Endothelial cell of umbilical vein (primary cell): ENCODE results near the gene PPP2R2C. TPM values are rescaled to one million over a fixed set of nuclear protein-coding genes. Genes with fewer than 3 reads are reported as not detected.

ENCODE experiments used
- BruUV-seq: library from RNA; stranded (reverse); fragments of 400-500 nt; replicated peaks from 2 replicates; lab custom pipeline; 2021; lab: Mats Ljungman, UMichigan
- CTCF ChIA-PET: fragments of 300-600, 350-600 bp; sonication (Branson Sonifier 250); formaldehyde crosslinking; loops from one replicate; lab custom pipeline; 2021; ENCODE audit warnings: antibody characterized with exemption, inconsistent platforms; lab: Charles Lee
- POLR2A ChIA-PET: fragments of 300-600, 350-600 bp; sonication (Branson Sonifier 250); formaldehyde crosslinking; loops from one replicate; lab custom pipeline; 2021; ENCODE audit warnings: antibody characterized with exemption, inconsistent platforms; lab: Charles Lee
- DNase-seq: peaks from one replicate; pipeline ENCODE4 v3.0.0-alpha.2; 2011; ENCODE audit warnings: low read depth, low spot score
- FAIRE-seq: peaks from 2 replicates; lab custom pipeline; 2011; peaks lifted over from hg19 to GRCh38; lab: Jason Lieb, UNC
- H2AFZ ChIP-seq: 2 replicates; pipeline ENCODE4 v1.6.0; 2012; ENCODE audit warnings: low read depth, low read length, control low read depth, inconsistent platforms
- H3K27ac ChIP-seq: 2 replicates; pipeline ENCODE4 v1.5.1; 2011; ENCODE audit warnings: low read depth, mild to moderate bottlenecking, control low read depth, low read length, moderate library complexity; ENCODE audit not compliant: insufficient read depth
- H3K27me3 ChIP-seq, 2 experiments: 2 replicates each; pipeline versions ENCODE4 v1.6.0 to v1.6.1; 2011; ENCODE audit warnings: low read length in 2 of 2, mixed read lengths in 1 of 2; ENCODE audit not compliant: control insufficient read depth in 2 of 2, insufficient read depth in 2 of 2
- H3K36me3 ChIP-seq, 2 experiments: 2 replicates in 1 of 2; 3 replicates in 1 of 2; pipeline ENCODE4 v1.5.1; 2011; ENCODE audit warnings: low read length in 2 of 2, mild to moderate bottlenecking in 1 of 2, moderate library complexity in 1 of 2; ENCODE audit not compliant: control insufficient read depth in 2 of 2, insufficient read depth in 2 of 2; ENCODE audit errors: extremely low read depth in 1 of 2
- H3K4me1 ChIP-seq: 3 replicates; pipeline ENCODE4 v1.5.1; 2011; ENCODE audit warnings: mild to moderate bottlenecking, low read length; ENCODE audit not compliant: control insufficient read depth, insufficient read depth; ENCODE audit errors: extremely low read depth
- H3K4me2 ChIP-seq: 2 replicates; pipeline ENCODE4 v1.6.1; 2011; ENCODE audit warnings: low read length, control low read depth, mixed read lengths; ENCODE audit not compliant: insufficient read depth
- H3K4me3 ChIP-seq, 3 experiments: fragments of 200-600 bp in 1 of 3; sonication (generic), shearing (Covaris generic) in 1 of 3; replicated peaks in 1 of 3; 2 replicates each; pipeline ENCODE4 v1.5.1; 2011 to 2016; ENCODE audit warnings: control low read depth in 3 of 3, low read length in 3 of 3, mild to moderate bottlenecking in 2 of 3, inconsistent platforms in 1 of 3, low read depth in 1 of 3, moderate library complexity in 1 of 3; ENCODE audit not compliant: insufficient read depth in 1 of 3
- H3K79me2 ChIP-seq: 2 replicates; pipeline ENCODE4 v1.6.0; 2012; ENCODE audit warnings: low read length, inconsistent platforms; ENCODE audit not compliant: control insufficient read depth, insufficient read depth
- H3K9ac ChIP-seq: replicated peaks from 2 replicates; pipeline ENCODE3; 2011; ENCODE audit warnings: low read length, control low read depth; ENCODE audit not compliant: insufficient read depth; ENCODE audit errors: extremely low read depth
- H3K9me1 ChIP-seq: replicated peaks from 3 replicates; pipeline ENCODE4 v1.6.0; 2011; ENCODE audit warnings: mild to moderate bottlenecking, low read length; ENCODE audit not compliant: control insufficient read depth, insufficient read depth; ENCODE audit errors: extremely low read depth
- H3K9me3 ChIP-seq: replicated peaks from 2 replicates; pipeline ENCODE4 v1.5.1; 2012; ENCODE audit warnings: low read length, inconsistent platforms; ENCODE audit not compliant: control insufficient read depth, insufficient read depth
- H4K20me1 ChIP-seq: replicated peaks from 2 replicates; pipeline ENCODE3; 2011; ENCODE audit warnings: mild to moderate bottlenecking, low read length; ENCODE audit not compliant: control insufficient read depth, insufficient read depth; ENCODE audit errors: extremely low read depth
- CTCF ChIP-seq, 2 donors: IDR thresholded peaks; 1 replicate in 1 of 2; 2 replicates in 1 of 2; pipeline ENCODE4 v1.5.1; 2011; ENCODE audit warnings: low read length in 2 of 2, mild to moderate bottlenecking in 2 of 2, moderate library complexity in 2 of 2, control low read depth in 1 of 2, inconsistent platforms in 1 of 2, low read depth in 1 of 2; ENCODE audit not compliant: insufficient read depth in 1 of 2; ENCODE audit errors: extremely low read depth in 1 of 2
- FOS ChIP-seq: IDR thresholded peaks from 2 replicates; pipeline ENCODE4 v1.6.1; 2011; ENCODE audit warnings: mild to moderate bottlenecking, low read length, moderate library complexity, borderline replicate concordance; ENCODE audit not compliant: insufficient read depth
- GATA2 ChIP-seq: IDR thresholded peaks from 2 replicates; pipeline ENCODE4 v1.7.0; 2011; ENCODE audit warnings: low read depth, mild to moderate bottlenecking, moderate library complexity, mixed read lengths, low read length; ENCODE audit not compliant: insufficient read length, insufficient read depth
- MAX ChIP-seq: IDR thresholded peaks from 2 replicates; pipeline ENCODE4 v1.6.1; 2011; ENCODE audit not compliant: insufficient read depth, insufficient read length
- MYC ChIP-seq: IDR thresholded peaks from one replicate; pipeline ENCODE4 v1.6.1; 2011; ENCODE audit warnings: mild to moderate bottlenecking, low read depth, low read length
- POLR2AphosphoS5 ChIP-seq: IDR thresholded peaks from 2 replicates; pipeline ENCODE4 v1.6.1; 2012; ENCODE audit warnings: low read depth, mild to moderate bottlenecking, control low read depth, low read length, moderate library complexity; ENCODE audit not compliant: insufficient read depth
- dilution Hi-C: fragments of 300-500 bp; cut with MboI; formaldehyde crosslinking; loops from one replicate; pipeline ENCODE4 v1.15.0; 2019; ENCODE audit warnings: low sequenced_read_pairs; ENCODE audit not compliant: extremely low pct_ligation_motif_present
- intact Hi-C: fragments of 100-400 bp; cut with micrococcal nuclease; formaldehyde crosslinking; loops from one replicate; pipeline ENCODE4 v1.10.0; 2022
- polyA plus RNA-seq, 4 experiments: library from polyadenylated mRNA; depleted of rRNA in 3 of 4; stranded (reverse) in 3 of 4; unstranded in 1 of 4; fragments of >200 nt; gene quantifications; 2 replicates each; pipeline versions ENCODE4 v1.2.1 to v1.2.3, GENCODE V29; 2011 to 2012; ENCODE audit warnings: missing spikeins in 1 of 4
- total RNA-seq: library from RNA; stranded (reverse); gene quantifications from 2 replicates; pipeline ENCODE4 v1.2.3, GENCODE V29; 2021

Gene PPP2R2C
- total and polyA plus RNA-seq, 2 donors (not counting 3 experiments of a cell fraction or from before 2014, with no cell fraction given): 0.03 to 0.09 TPM

GRCh38 chr4:6362896-6363295 is 109.5 kb downstream of the PPP2R2C start:
- Histone ChIP-seq H3K79me2 (no peaks in the 10 kb centered on the region), H3K4me2 (no peak overlapping the region), H3K9ac (no peak overlapping the region), H3K4me1 (no peaks in the 10 kb centered on the region), H3K36me3 (no peaks in the 10 kb centered on the region), H3K27me3 (no peaks in the 10 kb centered on the region), H3K27ac (no peak overlapping the region), H4K20me1 (no peaks in the 10 kb centered on the region), H3K9me1 (no peaks in the 10 kb centered on the region), H3K9me3 (no peaks in the 10 kb centered on the region), H3K4me3 (no peak overlapping the region), H2AFZ (no peak overlapping the region)
- BruUV-seq: no TSS peak
- CTCF ChIA-PET: interaction anchor here (1.7 kb wide), 1 partner anchor 112 kb away, joined by 5 read pairs; no protein-coding TSS in a partner anchor
- dilution Hi-C loops: no loop called here
- intact Hi-C loops: no loop called here
- POLR2A ChIA-PET: no interaction called here
- no peak for TF ChIP-seq MAX
- no peak for TF ChIP-seq CTCF (IDR thresholded peaks at IDR 0.05; ENCODE audit: extremely low read depth in 1 of 2, insufficient read depth in 1 of 2, low read depth in 1 of 2, low read length in 2 of 2)
- TF ChIP-seq POLR2AphosphoS5: no peak
- TF ChIP-seq GATA2: no peak
- TF ChIP-seq MYC: no peak
- TF ChIP-seq FOS: no peak
- peak; percentile 5 for DNase-seq
- no peak for FAIRE-seq
